ENCODE measurements around the gene TOR1AIP1.

GRCh38 chr1:179933219-179933618 lies 51.1 kb downstream of the TOR1AIP1 start:
- TF ChIP-seq CTCF (IDR thresholded peaks at IDR 0.05 in 4 of 5, conservative IDR thresholded peaks at IDR 0.05 in 1 of 5) (no peak), POLR2A (IDR thresholded peaks at IDR 0.05) (no peak)
